Measurements from ENCODE around the gene MACROD1.

Gene MACROD1

GRCh38 chr11:64151337-64151736, 14.6 kb downstream of the MACROD1 start:
- H3K4me1 ChIP-seq (ENCODE audit: control insufficient read depth in 2 of 2, insufficient read depth in 2 of 2, low read length in 2 of 2): no peaks in the 10 kb centered on the region
- H3K9me3 ChIP-seq (ENCODE audit: control insufficient read depth in 2 of 2, low read length in 2 of 2): no peaks in the 10 kb centered on the region
- no peak overlapping the region for H3K27ac ChIP-seq (ENCODE audit: low read depth in 2 of 2, low read length in 2 of 2)
- H3K27me3 ChIP-seq (ENCODE audit: control insufficient read depth in 2 of 2, insufficient read depth in 2 of 2, low read length in 2 of 2): no peaks in the 10 kb centered on the region
- no peak overlapping the region for H3K4me3 ChIP-seq (ENCODE audit: low read length in 2 of 2)
- H3K36me3 ChIP-seq (ENCODE audit: control insufficient read depth in 2 of 2, insufficient read depth in 2 of 2, low read length in 2 of 2): no peaks in the 10 kb centered on the region
- H3K9ac ChIP-seq (ENCODE audit: low read depth in 1 of 2, low read length in 2 of 2): no peak overlapping the region

- H3K27ac ChIP-seq (ENCODE audit: low read depth in 2 of 2, low read length in 2 of 2): no peak overlapping the region
- H3K27me3 ChIP-seq (ENCODE audit: control insufficient read depth in 2 of 2, insufficient read depth in 2 of 2, low read length in 2 of 2): no peaks in the 10 kb centered on the region
- H3K4me1 ChIP-seq (ENCODE audit: control insufficient read depth in 2 of 2, insufficient read depth in 2 of 2, low read length in 2 of 2): no peaks in the 10 kb centered on the region
- H3K36me3 ChIP-seq (ENCODE audit: control insufficient read depth in 2 of 2, insufficient read depth in 2 of 2, low read length in 2 of 2): no peaks in the 10 kb centered on the region
- no peak overlapping the region for H3K9ac ChIP-seq (ENCODE audit: low read depth in 1 of 2, low read length in 2 of 2)
- H3K9me3 ChIP-seq (ENCODE audit: control insufficient read depth in 2 of 2, low read length in 2 of 2): no peaks in the 10 kb centered on the region
- H3K4me3 ChIP-seq (ENCODE audit: low read length in 2 of 2): no peak overlapping the region
These were observed 15.3 kb downstream of the MACROD1 start for GRCh38 chr11:64150481-64151239.

GRCh38 chr11:64150051-64150450, 15.9 kb downstream of the MACROD1 start:
- H3K27ac ChIP-seq (ENCODE audit: low read depth in 2 of 2, low read length in 2 of 2): no peak overlapping the region
- no peaks in the 10 kb centered on the region for H3K4me1 ChIP-seq (ENCODE audit: control insufficient read depth in 2 of 2, insufficient read depth in 2 of 2, low read length in 2 of 2)

GRCh38 chr11:64148917-64149617, 16.8 kb downstream of the MACROD1 start:
- H3K9me3 ChIP-seq (ENCODE audit: control insufficient read depth in 2 of 2, low read length in 2 of 2): no peaks in the 10 kb centered on the region
- H3K4me1 ChIP-seq (ENCODE audit: control insufficient read depth in 2 of 2, insufficient read depth in 2 of 2, low read length in 2 of 2): no peaks in the 10 kb centered on the region
- no peaks in the 10 kb centered on the region for H3K27me3 ChIP-seq (ENCODE audit: control insufficient read depth in 2 of 2, insufficient read depth in 2 of 2, low read length in 2 of 2)
- no peak overlapping the region for H3K4me3 ChIP-seq (ENCODE audit: low read length in 2 of 2)
- no peak overlapping the region for H3K27ac ChIP-seq (ENCODE audit: low read depth in 2 of 2, low read length in 2 of 2)
- H3K9ac ChIP-seq (ENCODE audit: low read depth in 1 of 2, low read length in 2 of 2): no peak overlapping the region
- H3K36me3 ChIP-seq (ENCODE audit: control insufficient read depth in 2 of 2, insufficient read depth in 2 of 2, low read length in 2 of 2): no peaks in the 10 kb centered on the region

More at GRCh38 chr11:64150051-64150450, 15.9 kb downstream of the MACROD1 start:
- H3K36me3 ChIP-seq (ENCODE audit: control insufficient read depth in 2 of 2, insufficient read depth in 2 of 2, low read length in 2 of 2): no peaks in the 10 kb centered on the region
- no peaks in the 10 kb centered on the region for H3K9me3 ChIP-seq (ENCODE audit: control insufficient read depth in 2 of 2, low read length in 2 of 2)
- H3K4me3 ChIP-seq (ENCODE audit: low read length in 2 of 2): no peak overlapping the region
- no peaks in the 10 kb centered on the region for H3K27me3 ChIP-seq (ENCODE audit: control insufficient read depth in 2 of 2, insufficient read depth in 2 of 2, low read length in 2 of 2)
- H3K9ac ChIP-seq (ENCODE audit: low read depth in 1 of 2, low read length in 2 of 2): no peak overlapping the region

- Histone ChIP-seq H3K9me3 (ENCODE audit: control insufficient read depth in 2 of 2, low read length in 2 of 2) (no peaks in the 10 kb centered on the region), H3K27me3 (ENCODE audit: control insufficient read depth in 2 of 2, insufficient read depth in 2 of 2, low read length in 2 of 2) (no peaks in the 10 kb centered on the region), H3K9ac (ENCODE audit: low read depth in 1 of 2, low read length in 2 of 2) (no peak overlapping the region), H3K4me1 (ENCODE audit: control insufficient read depth in 2 of 2, insufficient read depth in 2 of 2, low read length in 2 of 2) (no peaks in the 10 kb centered on the region), H3K27ac (ENCODE audit: low read depth in 2 of 2, low read length in 2 of 2) (no peak overlapping the region), H3K36me3 (ENCODE audit: control insufficient read depth in 2 of 2, insufficient read depth in 2 of 2, low read length in 2 of 2) (no peaks in the 10 kb centered on the region), H3K4me3 (ENCODE audit: low read length in 2 of 2) (peak overlapping the region in 1 of 2 donors; percentile 41)
These were observed 17.5 kb downstream of the MACROD1 start for GRCh38 chr11:64148226-64148916.

GRCh38 chr11:64146036-64146955, 19.6 kb downstream of the MACROD1 start:
- Histone ChIP-seq H3K4me3 (ENCODE audit: low read length in 2 of 2) (no peak overlapping the region), H3K36me3 (ENCODE audit: control insufficient read depth in 2 of 2, insufficient read depth in 2 of 2, low read length in 2 of 2) (no peaks in the 10 kb centered on the region), H3K9me3 (ENCODE audit: control insufficient read depth in 2 of 2, low read length in 2 of 2) (no peaks in the 10 kb centered on the region), H3K27ac (ENCODE audit: low read depth in 2 of 2, low read length in 2 of 2) (no peak overlapping the region), H3K27me3 (ENCODE audit: control insufficient read depth in 2 of 2, insufficient read depth in 2 of 2, low read length in 2 of 2) (no peaks in the 10 kb centered on the region), H3K9ac (ENCODE audit: low read depth in 1 of 2, low read length in 2 of 2) (peak overlapping the region in 1 of 2 donors; percentile 26), H3K4me1 (ENCODE audit: control insufficient read depth in 2 of 2, insufficient read depth in 2 of 2, low read length in 2 of 2) (no peaks in the 10 kb centered on the region)

- no peaks in the 10 kb centered on the region for H3K4me1 ChIP-seq (ENCODE audit: control insufficient read depth in 2 of 2, insufficient read depth in 2 of 2, low read length in 2 of 2)
- H3K27ac ChIP-seq (ENCODE audit: low read depth in 2 of 2, low read length in 2 of 2): no peak overlapping the region
- H3K9me3 ChIP-seq (ENCODE audit: control insufficient read depth in 2 of 2, low read length in 2 of 2): no peaks in the 10 kb centered on the region
- H3K4me3 ChIP-seq (ENCODE audit: low read length in 2 of 2): no peak overlapping the region
- no peaks in the 10 kb centered on the region for H3K27me3 ChIP-seq (ENCODE audit: control insufficient read depth in 2 of 2, insufficient read depth in 2 of 2, low read length in 2 of 2)
- H3K9ac ChIP-seq (ENCODE audit: low read depth in 1 of 2, low read length in 2 of 2): no peak overlapping the region
- no peaks in the 10 kb centered on the region for H3K36me3 ChIP-seq (ENCODE audit: control insufficient read depth in 2 of 2, insufficient read depth in 2 of 2, low read length in 2 of 2)
These were observed 21.1 kb downstream of the MACROD1 start for GRCh38 chr11:64144587-64145472.

- H3K9me3 ChIP-seq (ENCODE audit: control insufficient read depth in 2 of 2, low read length in 2 of 2): no peaks in the 10 kb centered on the region
- no peak overlapping the region for H3K4me3 ChIP-seq (ENCODE audit: low read length in 2 of 2)
- no peak overlapping the region for H3K27ac ChIP-seq (ENCODE audit: low read depth in 2 of 2, low read length in 2 of 2)
- no peaks in the 10 kb centered on the region for H3K4me1 ChIP-seq (ENCODE audit: control insufficient read depth in 2 of 2, insufficient read depth in 2 of 2, low read length in 2 of 2)
- H3K36me3 ChIP-seq (ENCODE audit: control insufficient read depth in 2 of 2, insufficient read depth in 2 of 2, low read length in 2 of 2): no peaks in the 10 kb centered on the region
- no peaks in the 10 kb centered on the region for H3K27me3 ChIP-seq (ENCODE audit: control insufficient read depth in 2 of 2, insufficient read depth in 2 of 2, low read length in 2 of 2)
- no peak overlapping the region for H3K9ac ChIP-seq (ENCODE audit: low read depth in 1 of 2, low read length in 2 of 2)
These were observed 24.7 kb downstream of the MACROD1 start for GRCh38 chr11:64141081-64141783.

All from mucosa of rectum (tissue), 2 donors.